Measurements from ENCODE around the gene CFAP251.
"Not testable (repeated sequence)": the region's sequence is repeated elsewhere in the genome, so short reads cannot be mapped to it uniquely, and the experiment has no call there.

The CFAP251 gene

GRCh38 chr12:122029620-122030423 lies 111.4 kb downstream of the CFAP251 start:
- no peak for DNase-seq

- DNase-seq, result no peak
Measured at GRCh38 chr12:122030424-122031035, 112.1 kb downstream of the CFAP251 start.

- peak; percentile 33 for DNase-seq
Measured at GRCh38 chr12:122031342-122032216, 113.2 kb downstream of the CFAP251 start.

- DNase-seq, result no peak
Measured at GRCh38 chr12:122032580-122032979, 114.2 kb downstream of the CFAP251 start.

GRCh38 chr12:122035292-122035691 lies 116.9 kb downstream of the CFAP251 start:
- no peak for DNase-seq

- no peak for DNase-seq
Measured at GRCh38 chr12:122036153-122036552, 117.8 kb downstream of the CFAP251 start.

GRCh38 chr12:122040579-122041386 lies 122.4 kb downstream of the CFAP251 start:
- DNase-seq, result no peak

GRCh38 chr12:122041458-122041857 lies 123.1 kb downstream of the CFAP251 start:
- not testable (repeated sequence) for DNase-seq

- DNase-seq, result no peak
Measured at GRCh38 chr12:122042910-122043309, 124.5 kb downstream of the CFAP251 start.

GRCh38 chr12:122043476-122043875 lies 125.1 kb downstream of the CFAP251 start:
- no peak for DNase-seq

- DNase-seq, result no peak
Measured at GRCh38 chr12:122045262-122045661, 126.9 kb downstream of the CFAP251 start.

- DNase-seq, result no peak
Measured at GRCh38 chr12:122046145-122046544, 127.8 kb downstream of the CFAP251 start.

GRCh38 chr12:122048151-122048550 lies 129.8 kb downstream of the CFAP251 start:
- DNase-seq, result no peak

- no peak for DNase-seq
Measured at GRCh38 chr12:122049827-122050226, 131.4 kb downstream of the CFAP251 start.

GRCh38 chr12:122050706-122051105 lies 132.3 kb downstream of the CFAP251 start:
- DNase-seq, result no peak

- DNase-seq, result no peak
Measured at GRCh38 chr12:122051231-122051876, 133.0 kb downstream of the CFAP251 start.

GRCh38 chr12:122052285-122052684 lies 133.9 kb downstream of the CFAP251 start:
- DNase-seq, result no peak
